GM18508 (cell line): Measurements from ENCODE around the gene NMNAT1.
"Not testable (repeated sequence)": the region's sequence is repeated elsewhere in the genome, so short reads cannot be mapped to it uniquely, and the experiment has no call there.

Source experiments
- ATAC-seq: cut with Tn5 transposase; IDR thresholded peaks from one replicate; pipeline ENCODE4 v1.9.1; 2021; ENCODE audit warnings: moderate number of reproducible peaks; ENCODE audit not compliant: insufficient read depth, unreplicated experiment

NMNAT1 gene

GRCh38 chr1:9942939-9943788, at the start of gene NMNAT1, which contains the start of gene LZIC:
Gene NMNAT1, plus strand, starts transcription at chr1:9943475. Its CDS starts 28,599 bp downstream, at chr1:9972074.
Gene LZIC, minus strand, starts transcription at chr1:9943391. Its CDS starts 6,772 bp downstream, at chr1:9936619.
- ATAC-seq, result no peak

DNA sequence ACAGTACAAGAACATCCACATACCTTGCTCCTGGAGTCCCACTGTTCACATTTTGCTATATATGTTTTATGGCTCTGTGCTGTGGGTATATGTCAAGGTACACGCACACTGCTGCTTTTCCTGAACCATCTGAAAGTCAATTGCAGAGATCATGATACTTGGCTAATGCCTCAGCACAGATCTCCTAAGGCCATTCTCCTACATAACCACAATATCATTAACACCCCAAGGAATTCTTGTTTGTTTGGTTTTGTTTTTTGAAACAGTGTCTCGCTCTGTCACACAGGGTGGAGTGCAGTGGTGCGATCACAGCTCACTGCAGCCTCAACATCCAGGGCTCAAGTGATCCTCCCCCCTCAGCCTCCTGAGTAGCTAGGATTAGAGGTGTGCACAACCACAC, 49.2 kb upstream of the NMNAT1 start:
- no peak for ATAC-seq

GRCh38 chr1:9900142-9901043, 42.9 kb upstream of the NMNAT1 start:
- ATAC-seq, result no peak

GRCh38 chr1:9901148-9902059, 41.9 kb upstream of the NMNAT1 start:
- ATAC-seq, result no peak

DNA sequence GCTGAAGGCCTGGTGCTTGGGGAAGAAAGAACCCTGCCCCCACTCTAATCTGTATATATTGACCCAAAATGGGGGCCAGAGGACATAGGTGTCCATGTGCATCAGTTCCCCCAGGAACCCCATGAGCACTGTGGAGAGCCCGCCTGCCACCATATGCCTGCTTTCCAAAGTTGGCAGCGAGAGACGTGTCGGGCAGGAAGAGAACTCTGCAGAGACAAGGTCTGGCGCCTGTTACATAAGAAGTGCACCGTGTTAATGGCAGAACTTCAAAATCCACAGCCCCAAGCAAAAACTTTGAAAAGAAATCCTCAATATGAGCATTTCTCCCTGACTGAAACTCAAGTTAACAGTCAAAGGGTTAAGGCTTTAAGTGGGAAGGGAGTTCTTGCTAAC, 41.2 kb upstream of the NMNAT1 start:
- no peak for ATAC-seq

DNA sequence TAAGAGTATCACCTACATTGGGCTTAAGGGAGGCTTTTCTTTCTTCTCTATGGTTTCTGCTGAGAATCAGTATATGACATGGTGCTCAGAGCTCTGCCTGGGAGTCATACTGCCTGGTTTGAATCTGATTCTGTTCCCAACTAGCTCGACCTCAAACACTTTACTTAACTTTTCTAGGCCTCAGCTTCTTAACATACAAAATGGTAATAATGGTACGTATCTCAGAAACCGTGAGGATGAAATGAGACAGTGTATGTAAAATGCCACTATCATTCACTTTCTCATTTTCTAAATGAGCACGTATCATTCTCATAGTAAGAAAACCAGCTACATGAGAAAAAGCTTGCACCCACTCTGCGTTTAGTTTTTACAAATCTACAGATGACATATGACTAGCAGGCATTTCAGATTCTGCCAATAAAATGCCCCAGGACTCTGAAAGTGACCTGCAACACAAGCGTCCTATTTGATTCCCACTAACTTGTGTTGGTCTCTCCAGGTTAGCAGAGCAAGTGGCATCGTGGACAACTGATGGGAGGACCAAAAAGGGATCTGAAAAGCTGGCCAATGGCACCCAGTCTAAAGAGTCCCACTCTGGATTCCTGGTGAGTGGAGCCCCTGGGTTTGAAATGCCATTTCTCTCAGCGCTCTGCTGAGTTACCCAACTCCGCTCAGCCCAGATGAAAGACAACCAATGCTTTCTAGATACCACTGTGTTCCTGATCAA, 39.3 kb upstream of the NMNAT1 start:
- no peak for ATAC-seq

GRCh38 chr1:9904596-9904995, 38.7 kb upstream of the NMNAT1 start:
- no peak for ATAC-seq

DNA sequence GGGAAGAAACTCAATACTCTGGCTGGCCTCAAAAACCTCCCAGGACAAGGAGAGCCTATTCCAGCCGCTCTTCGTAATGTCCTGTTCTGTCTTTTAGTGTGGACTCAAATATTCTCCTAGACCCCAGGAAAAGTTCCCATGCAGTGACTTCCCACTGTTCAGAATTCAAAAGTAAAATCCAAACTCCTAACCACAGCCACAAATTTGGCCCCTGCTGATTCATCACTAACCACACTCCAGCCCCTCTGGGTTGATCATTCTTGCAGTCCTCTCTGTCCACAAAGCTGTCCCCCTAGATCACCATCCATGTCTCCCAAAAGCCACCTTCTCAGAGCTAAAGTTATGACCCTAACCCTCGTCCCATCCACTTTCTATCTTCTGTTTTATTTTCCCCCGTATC, 38.3 kb upstream of the NMNAT1 start:
- ATAC-seq, result no peak

DNA sequence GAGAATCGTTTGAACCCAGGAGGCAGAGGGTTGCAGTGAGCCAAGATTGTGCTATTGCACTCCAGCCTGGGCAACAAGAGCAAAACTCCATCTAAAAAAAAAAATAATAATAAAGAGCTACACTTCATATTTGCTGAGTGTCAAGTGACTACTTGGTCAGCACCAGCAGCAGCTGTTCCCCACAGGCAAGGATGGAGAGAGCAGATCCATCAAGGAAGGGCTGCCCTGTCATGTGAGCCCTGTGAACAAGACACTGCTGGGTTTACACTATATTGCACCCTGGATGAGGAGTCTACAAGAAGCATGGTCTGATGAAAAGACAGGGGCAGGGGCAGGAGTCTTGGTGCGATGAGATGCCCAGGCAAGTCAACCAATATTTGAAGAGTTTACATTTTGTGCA, 36.8 kb upstream of the NMNAT1 start:
- no peak for ATAC-seq

DNA sequence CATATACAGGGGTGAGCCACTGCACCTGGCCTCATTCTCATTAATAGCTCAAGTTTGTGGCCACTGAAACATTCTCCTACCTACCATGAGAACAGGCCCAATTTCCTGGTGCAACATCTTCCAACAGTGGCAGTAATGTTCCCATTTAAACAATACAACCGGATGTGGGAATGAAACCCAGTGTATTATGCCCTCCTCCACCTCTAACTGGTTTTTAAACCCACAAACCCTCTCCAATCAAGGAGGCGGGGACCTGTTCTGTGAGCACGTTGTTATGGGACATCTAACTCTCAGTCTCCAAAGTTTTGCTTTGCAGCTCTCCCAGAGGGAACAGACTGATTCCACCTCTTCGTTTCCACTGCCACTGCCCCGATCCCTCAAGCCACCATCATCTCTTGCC, 35.8 kb upstream of the NMNAT1 start:
- ATAC-seq, result no peak

GRCh38 chr1:9908871-9909233, 34.4 kb upstream of the NMNAT1 start:
- ATAC-seq, result no peak

- ATAC-seq, result no peak
Observed at GRCh38 chr1:9909234-9910046, 33.8 kb upstream of the NMNAT1 start.

DNA sequence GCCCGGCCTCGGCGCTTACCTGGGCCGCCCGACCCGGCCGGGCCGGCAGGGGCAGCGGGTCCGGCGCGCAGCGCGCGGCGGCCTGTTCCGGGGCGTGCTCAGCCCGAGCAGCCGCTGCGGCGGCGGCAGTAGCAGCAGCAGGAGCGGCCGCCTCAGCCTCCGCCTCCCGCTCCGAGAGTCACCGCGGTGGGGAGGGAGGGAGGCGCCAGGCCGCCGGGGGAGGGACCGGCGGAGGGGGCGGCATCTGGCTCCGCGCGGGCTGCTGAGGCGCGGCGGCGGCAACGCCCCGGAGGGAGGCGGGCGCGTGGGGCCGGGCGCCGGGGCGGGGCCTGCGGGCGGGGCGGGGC, 33.2 kb upstream of the NMNAT1 start, which contains the start of gene CTNNBIP1:
Gene CTNNBIP1 (minus strand): TSS at position 194 of the 347 bp plus-strand sequence. CDS start 38,205 bp downstream, outside the sequence.
- no peak for ATAC-seq

DNA sequence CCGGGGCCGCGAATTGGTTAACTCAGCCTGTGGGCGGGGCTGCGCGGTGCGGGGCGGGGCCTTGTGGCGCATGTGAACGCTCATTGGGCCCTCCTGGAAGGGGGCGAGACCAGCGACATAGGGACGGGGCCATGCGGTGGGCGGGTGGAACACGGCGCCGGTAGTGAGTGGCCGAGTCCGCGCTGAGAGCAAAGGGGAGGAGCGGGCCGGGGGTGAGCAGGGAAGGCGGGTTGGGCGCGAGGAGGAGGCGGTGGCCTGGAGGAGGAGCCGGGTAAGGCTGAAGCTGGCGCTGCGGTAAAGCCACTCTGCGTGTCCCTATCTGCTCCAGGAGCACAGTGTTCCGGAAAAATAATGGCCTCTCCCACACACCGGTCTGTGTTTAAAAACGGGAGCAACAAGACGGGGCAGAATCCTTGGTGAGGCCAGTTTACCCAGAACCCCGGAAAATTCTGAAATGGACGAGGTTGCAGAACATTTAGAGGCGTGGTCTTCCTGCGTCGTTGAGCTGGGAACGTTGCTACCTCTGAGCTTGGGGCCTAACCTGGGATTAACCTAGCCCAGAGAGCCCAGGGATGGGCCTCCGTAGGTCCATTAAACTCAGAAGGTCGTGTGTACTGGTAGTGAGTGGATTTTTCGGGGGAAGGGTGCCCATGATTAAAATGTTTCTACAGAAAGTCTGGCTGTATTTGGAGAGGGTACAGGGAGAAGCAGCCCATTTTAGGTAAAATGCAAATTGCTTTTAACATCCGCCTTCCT, 32.7 kb upstream of the NMNAT1 start:
- peak; percentile 76 for ATAC-seq

- no peak for ATAC-seq
Observed at GRCh38 chr1:9912264-9912936, 30.9 kb upstream of the NMNAT1 start.

DNA sequence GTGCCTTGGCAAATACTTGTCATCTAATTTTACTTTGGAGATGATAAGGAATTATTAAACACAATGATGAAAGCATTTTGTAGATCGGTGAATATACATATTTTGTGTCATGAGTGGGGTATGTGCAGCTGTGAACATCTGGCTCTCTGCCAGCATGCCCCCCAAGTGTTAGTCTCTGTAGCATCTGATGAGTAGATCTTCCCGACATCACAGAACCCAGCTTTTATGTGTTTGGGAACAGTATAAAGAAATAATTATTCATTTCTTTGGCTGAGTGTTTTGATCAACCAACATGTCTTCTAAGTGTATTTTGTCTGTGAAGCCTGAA, 28.7 kb upstream of the NMNAT1 start:
- no peak for ATAC-seq

DNA sequence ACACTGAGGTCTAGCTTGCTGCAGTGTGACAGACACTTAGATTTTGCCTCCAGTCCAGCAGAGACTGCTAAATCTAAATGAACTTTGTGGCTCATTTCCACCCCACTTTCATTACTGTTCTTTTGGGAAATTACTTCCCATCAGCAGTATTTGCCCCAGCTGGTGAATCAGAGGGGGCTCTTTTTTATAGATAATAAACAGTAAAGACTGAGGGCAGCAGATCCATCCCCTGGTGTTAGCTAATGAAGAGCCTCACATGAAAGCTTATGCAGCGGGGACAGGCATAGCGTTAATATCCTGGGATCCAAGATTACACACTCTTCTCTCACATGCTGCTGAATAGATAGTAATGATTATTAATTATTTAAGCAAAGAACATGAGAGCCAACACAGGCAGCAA, 26.8 kb upstream of the NMNAT1 start:
- no peak for ATAC-seq

- ATAC-seq, result not testable (repeated sequence)
Observed at GRCh38 chr1:9917495-9917894, 25.8 kb upstream of the NMNAT1 start.
